SK-N-SH (cell line): Measurements from ENCODE around the gene ACOT9. TPM values are rescaled to one million over a fixed set of nuclear protein-coding genes. Genes with fewer than 3 reads are reported as not detected.
"Not testable (repeated sequence)": the region's sequence is repeated elsewhere in the genome, so short reads cannot be mapped to it uniquely, and the experiment has no call there.

ENCODE experiments used
- CTCF ChIA-PET: fragments of 300-600, 350-600 bp; formaldehyde crosslinking; extraction: SDS; loops from one replicate; lab custom pipeline; 2021; lab: Yijun Ruan, JAX
- POLR2A ChIA-PET: fragments of 350-600 bp; sonication (Branson Sonifier 250); formaldehyde crosslinking; extraction: SDS; loops from one replicate; lab custom pipeline; 2020; ENCODE audit warnings: antibody characterized with exemption, inconsistent platforms; lab: Yijun Ruan, JAX
- DNase-seq: peaks from one replicate; pipeline ENCODE4 v3.0.0; 2012
- H2AFZ ChIP-seq: fragments of 200-600 bp; sonication (generic); 2 replicates; pipeline ENCODE4 v1.8.1; 2016; ENCODE audit warnings: antibody characterized with exemption, mild to moderate bottlenecking, low read depth
- H3F3A ChIP-seq: fragments of 200-600 bp; sonication (generic); replicated peaks from 2 replicates; pipeline ENCODE3; 2016; ENCODE audit warnings: antibody characterized with exemption, mild to moderate bottlenecking; ENCODE audit not compliant: insufficient read depth
- H3K27ac ChIP-seq, 2 experiments: fragments of 200-500 bp in 1 of 2; fragments of 200-600 bp in 1 of 2; sonication (Bioruptor generic) in 1 of 2; sonication (generic), shearing (Covaris generic) in 1 of 2; 2 replicates each; pipeline versions ENCODE4 v1.5.1 to v1.6.1; 2014 to 2016; ENCODE audit warnings: low read depth in 2 of 2, inconsistent platforms in 1 of 2, low read length in 1 of 2, mild to moderate bottlenecking in 1 of 2, mixed read lengths in 1 of 2
- H3K27me3 ChIP-seq: fragments of 200-600 bp; sonication (generic), shearing (Covaris generic); 2 replicates; pipeline ENCODE4 v1.6.1; 2016; ENCODE audit warnings: mixed run types; ENCODE audit not compliant: insufficient read depth
- H3K36me3 ChIP-seq, 2 experiments: fragments of 200-500 bp in 1 of 2; fragments of 200-600 bp in 1 of 2; sonication (Bioruptor generic) in 1 of 2; sonication (generic) in 1 of 2; replicated peaks in 1 of 2; 2 replicates each; pipeline versions ENCODE3 to v1.5.1; 2014 to 2016; ENCODE audit warnings: low read length in 1 of 2, mild to moderate bottlenecking in 1 of 2; ENCODE audit not compliant: insufficient read depth in 2 of 2, control insufficient read depth in 1 of 2
- H3K4me1 ChIP-seq, 2 experiments: fragments of 200-500 bp in 1 of 2; fragments of 200-600 bp in 1 of 2; sonication (Bioruptor generic) in 1 of 2; sonication (generic), shearing (Covaris generic) in 1 of 2; 2 replicates each; pipeline versions ENCODE4 v1.5.1 to v1.6.1; 2014 to 2016; ENCODE audit warnings: low read depth in 1 of 2, low read length in 1 of 2, mixed run types in 1 of 2; ENCODE audit not compliant: insufficient read depth in 2 of 2, control insufficient read depth in 1 of 2
- H3K4me2 ChIP-seq: fragments of 200-600 bp; sonication (generic), shearing (Covaris generic); 2 replicates; pipeline ENCODE4 v1.6.1; 2017; ENCODE audit warnings: mixed run types
- H3K4me3 ChIP-seq, 2 experiments: fragments of 200-500 bp in 1 of 2; fragments of 200-600 bp in 1 of 2; sonication (Bioruptor generic) in 1 of 2; sonication (generic), shearing (Covaris generic) in 1 of 2; 2 replicates each; pipeline versions ENCODE4 v1.5.1 to v1.8.1; 2014 to 2016; ENCODE audit warnings: low read depth in 2 of 2, inconsistent platforms in 1 of 2, low read length in 1 of 2, mild to moderate bottlenecking in 1 of 2, mixed read lengths in 1 of 2, moderate library complexity in 1 of 2
- H3K79me2 ChIP-seq: fragments of 200-600 bp; sonication (generic); 2 replicates; pipeline ENCODE4 v1.8.1; 2017; ENCODE audit warnings: mild to moderate bottlenecking; ENCODE audit not compliant: insufficient read depth
- H3K9ac ChIP-seq: fragments of 200-600 bp; sonication (generic); 2 replicates; pipeline ENCODE4 v1.6.1; 2017; ENCODE audit warnings: mixed run types
- H3K9me2 ChIP-seq: fragments of 200-600 bp; sonication (generic); 2 replicates; pipeline ENCODE4 v1.6.1; 2017; ENCODE audit warnings: mixed run types
- H3K9me3 ChIP-seq: fragments of 200-600 bp; sonication (generic); 2 replicates; pipeline ENCODE4 v1.6.1; 2017; ENCODE audit warnings: mixed run types, mild to moderate bottlenecking, moderate library complexity
- H4K20me1 ChIP-seq: fragments of 200-600 bp; sonication (generic); 2 replicates; pipeline ENCODE4 v1.6.1; 2017; ENCODE audit warnings: mild to moderate bottlenecking, mixed run types; ENCODE audit not compliant: insufficient read depth
- EZH2phosphoT487 ChIP-seq: fragments of 200-600 bp; sonication (generic); IDR thresholded peaks from 2 replicates; pipeline ENCODE4 v1.6.1; 2017; ENCODE audit warnings: low read depth, mixed run types, mild to moderate bottlenecking, antibody characterized with exemption, moderate library complexity, borderline replicate concordance
- GATA2 ChIP-seq: sonication (generic); formaldehyde crosslinking; IDR thresholded peaks from 2 replicates; pipeline ENCODE4 v1.5.0; 2020; ENCODE audit warnings: mild to moderate bottlenecking, missing genetic modification reagents
- NRF1 ChIP-seq: IDR thresholded peaks from 2 replicates; pipeline ENCODE4 v1.6.1; 2012; ENCODE audit warnings: low read depth, mild to moderate bottlenecking, low read length
- REST ChIP-seq: IDR thresholded peaks from 2 replicates; pipeline ENCODE4 v1.6.1; 2012; ENCODE audit warnings: mild to moderate bottlenecking, low read depth, low read length, moderate library complexity
- WGBS: methylation state at CpG from one replicate; pipeline ENCODE4 v1.1.6; 2017; ENCODE audit warnings: low lambda C conversion rate; 5-methylcytosine and 5-hydroxymethylcytosine counted together
- polyA plus RNA-seq, 3 experiments: library from polyadenylated mRNA; depleted of rRNA; stranded (reverse); fragments of >200 nt; gene quantifications; 2 replicates each; pipeline ENCODE4 v1.2.3, GENCODE V29; 2012
- TF ChIP-seq, protein P1 (sequence below): IDR thresholded peaks from 2 replicates; pipeline ENCODE4 v1.4.0; 2012; ENCODE audit warnings: low read depth, borderline replicate concordance

ACOT9 gene
- polyA plus RNA-seq, 1 of the 3 experiments (the other 2 are of a cell fraction): 23.7 TPM

DNA sequence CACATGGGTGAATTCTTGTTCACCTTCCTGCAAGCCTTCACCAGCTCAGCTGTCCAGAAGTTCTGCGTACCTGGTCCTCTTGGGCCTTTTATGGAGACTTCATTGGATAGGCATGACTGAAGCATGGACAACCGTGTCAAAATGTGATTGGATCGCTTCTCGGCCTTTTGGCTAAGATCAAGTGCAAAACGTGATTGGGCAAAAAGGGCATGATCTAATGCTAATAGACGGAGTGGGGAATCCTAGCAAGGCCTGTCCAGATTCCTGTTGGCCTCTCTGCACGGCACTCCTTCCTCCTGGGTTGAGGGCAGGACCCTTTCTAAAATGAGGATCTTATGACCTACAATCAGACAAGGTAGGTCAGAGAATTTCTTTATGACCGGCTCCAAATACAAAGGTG lies 50.9 kb downstream of the ACOT9 start:
- CTCF ChIA-PET: interaction anchor here (5.2 kb wide), 1 partner anchor 209 kb away, joined by 67 read pairs; no protein-coding TSS in a partner anchor
- H3K9ac ChIP-seq: no peak overlapping the region
- H3K27me3 ChIP-seq: peaks cover 4% of the 10 kb centered on the region; the same call in 1 of the 2 replicates
- H4K20me1 ChIP-seq: no peaks in the 10 kb centered on the region
- no peak overlapping the region for H3K4me2 ChIP-seq
- POLR2A ChIA-PET: no interaction called here
- H3K9me3 ChIP-seq: no peaks in the 10 kb centered on the region
- no peak overlapping the region for H3K27ac ChIP-seq
- H3K9me2 ChIP-seq: no peaks in the 10 kb centered on the region
- 55% methylated on average over 8 of the region's 8 CpGs for WGBS
- H3K36me3 ChIP-seq: peaks cover 0 to 2% of the 10 kb centered on the region in 2 experiments
- H2AFZ ChIP-seq: no peak overlapping the region
- no peak overlapping the region for H3K4me3 ChIP-seq
- H3F3A ChIP-seq: peaks cover 4% of the 10 kb centered on the region
- H3K79me2 ChIP-seq: no peaks in the 10 kb centered on the region
- no peak for DNase-seq
- H3K4me1 ChIP-seq: no peaks in the 10 kb centered on the region
- TF ChIP-seq GATA2 (CRISPR knock-in tag): no peak
- TF ChIP-seq NRF1: no peak
- TF ChIP-seq, protein P1, sequence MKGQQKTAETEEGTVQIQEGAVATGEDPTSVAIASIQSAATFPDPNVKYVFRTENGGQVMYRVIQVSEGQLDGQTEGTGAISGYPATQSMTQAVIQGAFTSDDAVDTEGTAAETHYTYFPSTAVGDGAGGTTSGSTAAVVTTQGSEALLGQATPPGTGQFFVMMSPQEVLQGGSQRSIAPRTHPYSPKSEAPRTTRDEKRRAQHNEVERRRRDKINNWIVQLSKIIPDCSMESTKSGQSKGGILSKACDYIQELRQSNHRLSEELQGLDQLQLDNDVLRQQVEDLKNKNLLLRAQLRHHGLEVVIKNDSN: no peak

- CTCF ChIA-PET: not testable (repeated sequence)
Observed at GRCh38 chrX:23676486-23676885, 66.6 kb downstream of the ACOT9 start.

DNA sequence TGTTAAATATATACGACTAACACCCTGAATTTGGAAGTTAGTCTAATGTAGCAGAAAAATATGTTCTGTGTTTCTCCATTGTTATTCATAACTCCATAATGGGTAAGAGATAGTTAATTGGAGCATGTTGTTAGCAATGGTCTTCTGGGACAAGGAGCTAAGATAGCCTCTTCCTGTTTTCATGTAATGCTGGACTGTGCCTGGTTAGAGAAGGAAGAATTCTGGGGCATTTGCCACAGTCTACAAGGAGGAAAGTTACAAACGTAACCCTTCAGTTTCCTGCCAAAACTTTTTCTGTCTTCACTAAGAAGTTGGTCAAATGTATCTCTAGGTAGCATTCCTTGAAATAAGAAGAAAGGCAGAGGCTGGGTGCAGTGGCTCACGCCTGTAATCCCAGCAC lies 70.0 kb downstream of the ACOT9 start:
- CTCF ChIA-PET: no interaction called here

More at GRCh38 chrX:23676486-23676885, 66.6 kb downstream of the ACOT9 start:
- H3K9ac ChIP-seq, H3K79me2 ChIP-seq, H3K27ac ChIP-seq, H3K4me2 ChIP-seq, H3K9me2 ChIP-seq, H2AFZ ChIP-seq, POLR2A ChIA-PET, H3K27me3 ChIP-seq, H3F3A ChIP-seq, H3K4me3 ChIP-seq, DNase-seq, H4K20me1 ChIP-seq, H3K4me1 ChIP-seq, H3K9me3 ChIP-seq: not testable (repeated sequence)
- 68% methylated on average over 3 of the region's 3 CpGs for WGBS
- H3K36me3 ChIP-seq: peaks cover 26 to 59% of the 10 kb centered on the region in 2 experiments

More for the DNA sequence above, 70.0 kb downstream of the ACOT9 start:
- H3K27me3 ChIP-seq: no peaks in the 10 kb centered on the region
- DNase-seq: no peak
- no peak overlapping the region for H3K27ac ChIP-seq
- no peak overlapping the region for H2AFZ ChIP-seq
- POLR2A ChIA-PET: no interaction called here
- 80% methylated on average over 3 of the region's 3 CpGs for WGBS
- H3K4me3 ChIP-seq: no peak overlapping the region
- TF ChIP-seq NRF1: no peak
- no peak for TF ChIP-seq REST
- no peak for TF ChIP-seq EZH2phosphoT487
- H3K9me3 ChIP-seq: no peaks in the 10 kb centered on the region
- no peaks in the 10 kb centered on the region for H4K20me1 ChIP-seq
- no peaks in the 10 kb centered on the region for H3K9me2 ChIP-seq
- no peak overlapping the region for H3K9ac ChIP-seq
- H3K4me2 ChIP-seq: no peak overlapping the region
- peaks cover 23% of the 10 kb centered on the region for H3K79me2 ChIP-seq
- H3K36me3 ChIP-seq: peaks cover 29 to 57% of the 10 kb centered on the region in 2 experiments
- H3K4me1 ChIP-seq: no peaks in the 10 kb centered on the region; a peak in 2 of 4 replicates
- no peaks in the 10 kb centered on the region for H3F3A ChIP-seq
